RWPE2 (cell line): ENCODE data around the gene ITGAV.

Experiments used
- ATAC-seq: fragments of 200-7000 bp; cut with Tn5 transposase; 3 replicates; pipeline ENCODE4 v1.9.1; 2021; ENCODE audit warnings: low read depth
- DNase-seq: peaks from one replicate; pipeline ENCODE4 v3.0.0-alpha.2; 2020; ENCODE audit warnings: low spot score
- H3K27ac ChIP-seq: fragments of 450-650 bp; 2 replicates; pipeline ENCODE4 v1.5.1; 2017; ENCODE audit warnings: mild to moderate bottlenecking; ENCODE audit not compliant: poor library complexity, severe bottlenecking
- H3K27me3 ChIP-seq: fragments of 250-450 bp; sonication (Bioruptor Pico); 2 replicates; pipeline ENCODE4 v1.5.1; 2021; ENCODE audit warnings: mild to moderate bottlenecking, moderate library complexity; ENCODE audit not compliant: insufficient read depth, poor library complexity, severe bottlenecking
- H3K36me3 ChIP-seq: fragments of 250-450 bp; sonication (Bioruptor Pico); 2 replicates; pipeline ENCODE4 v1.5.1; 2020; ENCODE audit warnings: low read depth, mild to moderate bottlenecking, moderate library complexity
- H3K4me1 ChIP-seq: fragments of 250-450 bp; sonication (Bioruptor Pico); 2 replicates; pipeline ENCODE4 v1.5.1; 2021; ENCODE audit warnings: mild to moderate bottlenecking, moderate library complexity; ENCODE audit not compliant: insufficient read depth, poor library complexity, severe bottlenecking
- H3K4me3 ChIP-seq: fragments of 250-450 bp; sonication (Bioruptor Pico); 2 replicates; pipeline ENCODE4 v1.5.1; 2021; ENCODE audit warnings: mild to moderate bottlenecking, moderate library complexity; ENCODE audit not compliant: severe bottlenecking
- H3K9me3 ChIP-seq: fragments of 250-450 bp; sonication (Bioruptor Pico); 2 replicates; pipeline ENCODE4 v1.5.1; 2021; ENCODE audit warnings: mild to moderate bottlenecking, moderate library complexity; ENCODE audit not compliant: severe bottlenecking
- TF ChIP-seq, protein P1 (sequence below): fragments of 450-650 bp; IDR thresholded peaks from one replicate; pipeline ENCODE4 v1.5.1; 2017; ENCODE audit warnings: mild to moderate bottlenecking, moderate library complexity; ENCODE audit not compliant: poor library complexity, severe bottlenecking

Gene ITGAV

GRCh38 chr2:186546846-186547245, 43.0 kb upstream of the ITGAV start:
- Histone ChIP-seq H3K4me3 (no peak overlapping the region), H3K27ac (no peak overlapping the region), H3K4me1 (peaks cover 19% of the 10 kb centered on the region), H3K36me3 (no peaks in the 10 kb centered on the region), H3K27me3 (no peaks in the 10 kb centered on the region), H3K9me3 (no peaks in the 10 kb centered on the region)
- no peak for ATAC-seq
- DNase-seq: no peak
- TF ChIP-seq, protein P1, sequence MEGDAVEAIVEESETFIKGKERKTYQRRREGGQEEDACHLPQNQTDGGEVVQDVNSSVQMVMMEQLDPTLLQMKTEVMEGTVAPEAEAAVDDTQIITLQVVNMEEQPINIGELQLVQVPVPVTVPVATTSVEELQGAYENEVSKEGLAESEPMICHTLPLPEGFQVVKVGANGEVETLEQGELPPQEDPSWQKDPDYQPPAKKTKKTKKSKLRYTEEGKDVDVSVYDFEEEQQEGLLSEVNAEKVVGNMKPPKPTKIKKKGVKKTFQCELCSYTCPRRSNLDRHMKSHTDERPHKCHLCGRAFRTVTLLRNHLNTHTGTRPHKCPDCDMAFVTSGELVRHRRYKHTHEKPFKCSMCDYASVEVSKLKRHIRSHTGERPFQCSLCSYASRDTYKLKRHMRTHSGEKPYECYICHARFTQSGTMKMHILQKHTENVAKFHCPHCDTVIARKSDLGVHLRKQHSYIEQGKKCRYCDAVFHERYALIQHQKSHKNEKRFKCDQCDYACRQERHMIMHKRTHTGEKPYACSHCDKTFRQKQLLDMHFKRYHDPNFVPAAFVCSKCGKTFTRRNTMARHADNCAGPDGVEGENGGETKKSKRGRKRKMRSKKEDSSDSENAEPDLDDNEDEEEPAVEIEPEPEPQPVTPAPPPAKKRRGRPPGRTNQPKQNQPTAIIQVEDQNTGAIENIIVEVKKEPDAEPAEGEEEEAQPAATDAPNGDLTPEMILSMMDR: no peak

DNA sequence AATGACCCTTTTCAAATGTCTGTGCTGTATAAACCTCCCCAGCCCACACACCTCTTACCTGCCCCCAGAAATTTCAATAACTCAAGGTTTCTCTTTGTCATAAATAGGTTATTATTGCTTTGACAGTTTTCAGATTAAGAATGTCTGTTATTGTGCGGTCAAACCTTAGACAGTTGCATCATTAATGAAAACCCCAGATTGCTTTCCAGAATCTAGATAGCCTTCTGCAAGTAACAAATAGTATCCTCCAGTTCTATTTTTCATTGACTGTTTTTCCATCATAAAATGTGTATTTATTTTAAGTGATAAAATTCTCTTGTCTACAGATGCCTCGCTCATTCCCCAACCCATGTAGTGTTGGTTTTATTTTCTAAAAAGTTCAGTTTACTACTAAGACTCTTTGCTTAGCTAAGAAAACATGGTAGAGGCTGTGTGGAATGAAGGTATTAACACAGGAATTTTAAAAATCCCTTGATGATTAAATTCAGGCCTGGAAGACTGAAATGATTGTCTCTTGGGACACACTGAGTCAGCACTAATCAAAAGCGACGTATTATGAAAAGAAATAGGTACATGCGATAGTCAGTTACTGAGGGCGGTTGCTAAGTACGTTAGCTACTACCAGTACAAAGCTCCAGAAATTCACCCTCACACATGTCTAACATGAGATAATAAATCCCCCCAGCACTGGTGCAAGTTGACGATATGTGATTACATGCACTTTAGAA, 38.4 kb upstream of the ITGAV start:
- no peak overlapping the region for H3K27ac ChIP-seq
- no peaks in the 10 kb centered on the region for H3K27me3 ChIP-seq
- no peak overlapping the region for H3K4me3 ChIP-seq
- H3K9me3 ChIP-seq: no peaks in the 10 kb centered on the region
- no peak for ATAC-seq
- DNase-seq: no peak
- no peaks in the 10 kb centered on the region for H3K4me1 ChIP-seq
- TF ChIP-seq, protein P1: no peak
- no peaks in the 10 kb centered on the region for H3K36me3 ChIP-seq

- Histone ChIP-seq H3K27me3 (no peaks in the 10 kb centered on the region), H3K36me3 (no peaks in the 10 kb centered on the region), H3K4me3 (no peak overlapping the region), H3K9me3 (no peaks in the 10 kb centered on the region), H3K4me1 (no peaks in the 10 kb centered on the region), H3K27ac (no peak overlapping the region)
- DNase-seq: no peak
- TF ChIP-seq, protein P1: no peak
- no peak for ATAC-seq
Observed at GRCh38 chr2:186554429-186554828, 35.4 kb upstream of the ITGAV start.

DNA sequence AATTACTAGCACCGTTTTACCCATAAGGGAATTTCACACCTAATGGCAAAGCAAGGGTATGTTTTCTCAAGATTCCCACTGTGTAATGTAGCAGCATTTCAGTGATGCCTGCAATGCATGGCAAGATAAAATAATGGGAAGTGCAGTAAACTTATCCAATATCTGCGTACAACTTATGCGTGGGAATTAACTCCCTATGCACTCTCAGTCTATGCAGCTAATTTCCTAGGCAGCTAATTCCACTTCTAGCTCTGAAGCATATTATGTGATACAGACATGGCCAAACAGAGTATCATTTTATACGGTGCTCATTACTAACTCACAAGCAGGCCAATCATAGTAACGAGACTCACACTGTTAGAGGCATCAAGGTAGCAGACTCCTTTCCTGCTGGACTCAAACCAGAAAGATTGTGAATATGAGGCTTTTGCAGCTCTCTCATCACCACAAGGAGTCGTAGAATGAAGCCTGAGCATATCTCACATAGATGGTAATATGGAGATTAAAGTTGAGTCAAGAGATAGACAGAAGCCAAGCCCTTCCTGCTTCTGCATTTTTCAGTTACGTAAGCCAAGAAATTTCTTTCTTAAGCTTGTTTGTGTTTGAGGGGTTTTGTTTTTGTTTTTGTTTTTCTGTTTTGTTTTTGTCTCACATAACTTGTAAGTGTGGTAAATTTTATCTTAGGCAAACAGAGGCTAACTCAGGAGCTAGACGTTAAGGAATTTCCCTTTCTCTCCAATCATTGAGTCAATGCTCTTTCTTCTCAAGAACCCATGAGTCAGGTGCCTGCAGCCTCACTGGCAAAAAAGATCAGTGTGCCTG, 34.8 kb upstream of the ITGAV start:
- no peak for ATAC-seq
- H3K27me3 ChIP-seq: no peaks in the 10 kb centered on the region
- H3K4me3 ChIP-seq: no peak overlapping the region
- H3K36me3 ChIP-seq: no peaks in the 10 kb centered on the region
- no peak overlapping the region for H3K27ac ChIP-seq
- TF ChIP-seq, protein P1: no peak
- H3K4me1 ChIP-seq: no peaks in the 10 kb centered on the region
- no peaks in the 10 kb centered on the region for H3K9me3 ChIP-seq
- DNase-seq: no peak
